ENCODE results near the gene FAM181B.

Gene FAM181B, protein sequence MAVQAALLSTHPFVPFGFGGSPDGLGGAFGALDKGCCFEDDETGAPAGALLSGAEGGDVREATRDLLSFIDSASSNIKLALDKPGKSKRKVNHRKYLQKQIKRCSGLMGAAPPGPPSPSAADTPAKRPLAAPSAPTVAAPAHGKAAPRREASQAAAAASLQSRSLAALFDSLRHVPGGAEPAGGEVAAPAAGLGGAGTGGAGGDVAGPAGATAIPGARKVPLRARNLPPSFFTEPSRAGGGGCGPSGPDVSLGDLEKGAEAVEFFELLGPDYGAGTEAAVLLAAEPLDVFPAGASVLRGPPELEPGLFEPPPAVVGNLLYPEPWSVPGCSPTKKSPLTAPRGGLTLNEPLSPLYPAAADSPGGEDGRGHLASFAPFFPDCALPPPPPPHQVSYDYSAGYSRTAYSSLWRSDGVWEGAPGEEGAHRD

GRCh38 chr11:82733444-82734119 is at the start of gene FAM181B:
Gene FAM181B, minus strand, starts transcription at chr11:82733864. Its CDS starts 135 bp downstream, at chr11:82733729.
- DNase-seq = peak; percentile 70

- no peak for DNase-seq
Measured at GRCh38 chr11:82782825-82783374, 49.2 kb upstream of the FAM181B start.

DNA sequence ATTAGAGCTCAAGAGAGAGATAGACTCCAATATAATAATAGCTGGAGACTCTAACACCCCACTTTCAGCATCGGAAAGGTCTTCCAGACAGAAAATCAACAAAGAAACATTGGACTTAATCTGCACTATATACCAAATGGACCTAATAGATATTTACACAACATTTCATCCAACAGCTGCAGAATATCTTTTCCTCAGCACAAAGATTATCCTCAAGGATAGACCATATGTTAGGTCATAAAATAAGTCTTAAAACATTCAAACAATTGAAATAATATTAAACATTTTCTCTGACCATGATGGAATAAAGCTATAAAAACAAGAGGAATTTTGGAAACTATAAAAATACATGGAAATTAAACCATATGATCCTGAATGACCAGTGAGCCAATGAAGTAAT is 45.1 kb upstream of the FAM181B start:
- no peak for DNase-seq

DNA sequence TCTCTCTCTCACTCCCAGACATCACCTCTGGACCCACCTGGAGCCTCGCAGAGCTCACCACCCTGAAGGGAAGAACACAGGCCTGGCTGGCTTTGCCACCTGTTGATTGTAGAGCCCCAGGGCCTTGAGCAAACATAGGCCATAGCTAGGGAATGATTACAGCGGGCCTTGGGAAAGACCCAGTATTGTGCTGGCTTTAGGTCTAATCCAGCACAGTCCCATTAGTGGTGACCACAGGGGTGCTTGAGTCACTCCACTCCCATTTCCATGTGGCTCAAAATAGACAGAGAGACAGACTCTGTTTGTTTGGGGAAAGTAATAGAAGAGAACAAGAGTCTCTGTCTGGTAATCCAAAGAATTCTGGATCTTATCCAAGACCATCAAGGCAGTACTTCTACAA is 42.7 kb upstream of the FAM181B start:
- DNase-seq = no peak

DNA sequence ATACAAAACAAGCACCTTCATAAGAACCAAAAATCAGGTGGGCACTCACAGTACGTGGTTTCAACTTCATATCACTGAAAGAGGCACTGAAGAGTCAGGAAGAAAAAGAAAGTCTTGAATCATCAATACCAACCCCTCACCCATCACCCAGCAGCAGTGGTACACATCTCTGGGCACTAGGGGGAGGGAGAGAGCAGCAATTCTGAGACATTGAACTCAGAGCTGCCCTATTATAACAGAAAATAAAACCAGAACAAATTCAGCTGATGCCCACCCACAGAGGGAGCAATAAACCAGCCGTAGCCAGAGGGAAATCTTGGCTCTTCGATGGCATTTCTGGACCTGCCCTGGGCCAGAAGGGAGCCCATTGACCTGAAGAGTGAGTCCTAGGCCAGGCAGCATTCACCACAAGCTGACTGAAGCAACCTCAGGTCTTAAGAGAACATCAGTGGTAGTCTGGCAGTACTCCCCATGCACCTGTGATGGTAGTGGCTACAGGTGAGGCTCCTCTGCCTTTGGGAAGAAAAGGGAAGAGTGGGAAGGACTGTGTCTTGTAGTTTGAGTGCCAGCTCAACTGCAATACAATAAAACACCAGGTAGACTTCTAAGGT is 42.2 kb upstream of the FAM181B start:
- DNase-seq = no peak

DNA sequence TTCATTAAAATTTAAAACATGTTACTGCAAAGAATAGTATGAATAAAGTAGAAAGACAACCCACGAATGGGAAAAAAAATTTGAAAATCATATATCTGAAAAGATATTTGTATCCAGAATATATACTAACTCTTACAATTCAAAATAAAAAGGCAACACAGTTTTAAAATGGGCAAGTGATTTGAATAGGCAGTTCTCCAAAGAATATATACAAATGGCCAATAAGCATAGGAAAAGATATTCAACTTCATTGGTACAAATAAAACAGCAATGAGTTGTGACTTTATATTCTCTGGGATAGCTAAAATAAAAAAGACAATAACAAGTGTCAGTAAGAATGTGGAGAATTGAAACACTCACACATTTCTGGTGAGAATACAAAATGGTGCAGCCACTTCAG is 41.6 kb upstream of the FAM181B start:
- no peak for DNase-seq

GRCh38 chr11:82771781-82772180 is 38.1 kb upstream of the FAM181B start:
- DNase-seq = no peak

DNA sequence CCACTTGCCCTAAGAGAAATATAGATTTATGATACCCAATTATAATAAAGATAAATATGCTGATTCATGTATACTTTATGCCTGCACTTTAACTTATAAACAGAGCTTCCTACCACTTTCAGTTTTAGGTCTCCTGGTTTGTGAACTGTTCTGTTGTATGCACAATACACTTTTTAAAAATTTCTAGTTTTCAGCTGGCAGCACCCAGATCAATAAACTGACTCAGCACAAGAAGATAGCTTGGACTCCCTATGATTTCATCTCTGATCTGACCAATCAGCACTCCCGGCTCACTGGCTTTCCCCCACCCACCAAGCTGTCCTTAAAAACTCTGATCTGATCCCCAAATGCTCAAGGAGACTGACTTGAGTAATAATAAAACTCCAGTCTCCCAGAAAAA is 33.5 kb upstream of the FAM181B start:
- DNase-seq = no peak

DNA sequence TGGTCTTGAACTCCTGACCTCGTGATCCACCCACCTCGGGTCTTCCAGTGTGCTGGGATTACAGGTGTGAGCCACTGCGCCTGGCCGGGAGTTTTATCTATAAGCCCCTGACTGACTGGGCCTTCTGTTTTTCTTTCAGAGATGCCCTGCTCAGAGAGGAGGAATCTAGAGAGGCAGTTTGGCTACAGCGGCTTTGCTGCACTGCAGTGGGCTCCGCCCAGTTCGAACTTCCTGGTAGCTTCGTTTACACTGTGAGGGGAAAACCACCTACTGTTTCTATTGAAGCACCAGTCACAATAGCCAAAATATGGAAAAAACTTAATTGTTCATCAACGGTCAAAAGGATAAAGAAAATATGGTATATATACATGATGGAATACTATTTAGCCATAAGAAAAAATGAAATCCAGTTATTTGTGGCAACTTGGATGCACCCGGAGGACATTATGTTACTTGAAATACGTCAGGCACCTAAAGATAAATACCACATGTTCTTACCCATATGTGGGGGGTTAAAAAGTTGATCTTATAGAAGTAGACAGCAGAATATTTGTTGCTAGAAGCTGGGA is 31.9 kb upstream of the FAM181B start:
- no peak for DNase-seq

DNA sequence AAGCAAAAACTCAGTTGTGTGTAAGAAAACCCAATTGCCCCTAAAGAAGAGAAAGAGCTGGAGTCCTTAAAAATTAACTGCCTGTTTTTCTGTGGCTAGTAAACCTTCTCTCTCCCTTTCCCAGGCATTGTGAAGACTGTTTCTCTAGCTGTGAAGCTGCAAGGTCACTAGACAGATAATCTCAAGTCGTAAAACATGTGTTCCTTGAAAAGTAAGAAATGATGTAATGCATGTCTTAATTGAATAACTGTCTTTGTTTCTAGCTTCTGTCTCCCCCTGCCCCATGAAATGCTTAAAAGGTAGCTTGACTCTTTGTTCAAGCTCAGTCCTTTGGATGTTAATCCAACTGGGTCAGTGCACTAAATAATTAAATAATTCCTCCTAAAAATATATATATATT is 29.5 kb upstream of the FAM181B start:
- DNase-seq = no peak

DNA sequence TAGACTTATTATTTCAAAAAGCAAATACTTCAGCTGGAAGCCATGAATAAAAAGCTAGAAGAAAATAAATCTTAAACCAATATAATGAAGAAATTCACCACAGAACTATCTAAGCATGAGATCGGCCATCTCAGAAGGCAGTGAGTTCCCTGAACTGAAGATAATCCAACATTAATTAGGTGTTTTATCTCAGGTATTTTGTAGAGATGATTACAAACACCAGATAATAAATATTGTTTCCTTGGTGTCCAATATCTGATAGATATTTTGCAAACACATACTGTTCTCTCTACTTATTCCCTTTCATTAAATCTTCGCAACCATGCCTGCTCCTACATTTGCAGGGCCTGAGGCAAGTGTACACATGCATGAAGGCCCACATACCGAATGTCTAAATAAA is 26.0 kb upstream of the FAM181B start:
- DNase-seq = no peak

DNA sequence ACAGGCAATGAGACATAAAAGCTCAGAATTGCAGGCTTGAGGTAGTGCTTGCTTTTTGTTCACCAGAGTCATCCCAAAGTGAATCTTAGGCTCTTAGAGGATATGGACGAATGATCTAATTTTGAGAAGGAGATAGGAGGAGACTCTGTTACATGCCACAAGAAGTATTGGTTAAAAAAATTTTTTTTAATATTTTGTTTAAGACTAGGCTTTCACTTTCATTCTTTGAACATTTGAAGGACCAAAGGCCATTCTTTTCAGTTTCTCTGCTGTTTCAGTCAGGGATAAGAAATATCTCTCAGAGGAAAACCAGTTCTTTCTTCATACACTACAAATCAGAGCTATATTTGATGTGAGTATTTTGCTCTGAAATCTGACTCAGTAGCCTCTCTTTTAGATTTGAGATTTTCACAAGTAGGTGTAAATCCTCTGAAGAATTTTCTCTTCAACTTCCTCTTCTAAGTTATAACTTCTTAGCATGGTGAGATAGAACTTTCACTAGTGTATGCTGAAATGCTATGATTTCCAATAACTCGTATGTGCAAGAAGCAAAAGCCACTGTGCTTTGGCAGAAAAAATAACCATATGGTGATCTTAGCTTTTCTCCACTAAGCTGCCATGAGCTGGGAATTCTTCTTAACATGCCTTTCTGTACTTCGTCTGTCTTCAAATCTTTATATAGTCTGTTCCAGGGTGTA is 24.1 kb upstream of the FAM181B start:
- no peak for DNase-seq

DNA sequence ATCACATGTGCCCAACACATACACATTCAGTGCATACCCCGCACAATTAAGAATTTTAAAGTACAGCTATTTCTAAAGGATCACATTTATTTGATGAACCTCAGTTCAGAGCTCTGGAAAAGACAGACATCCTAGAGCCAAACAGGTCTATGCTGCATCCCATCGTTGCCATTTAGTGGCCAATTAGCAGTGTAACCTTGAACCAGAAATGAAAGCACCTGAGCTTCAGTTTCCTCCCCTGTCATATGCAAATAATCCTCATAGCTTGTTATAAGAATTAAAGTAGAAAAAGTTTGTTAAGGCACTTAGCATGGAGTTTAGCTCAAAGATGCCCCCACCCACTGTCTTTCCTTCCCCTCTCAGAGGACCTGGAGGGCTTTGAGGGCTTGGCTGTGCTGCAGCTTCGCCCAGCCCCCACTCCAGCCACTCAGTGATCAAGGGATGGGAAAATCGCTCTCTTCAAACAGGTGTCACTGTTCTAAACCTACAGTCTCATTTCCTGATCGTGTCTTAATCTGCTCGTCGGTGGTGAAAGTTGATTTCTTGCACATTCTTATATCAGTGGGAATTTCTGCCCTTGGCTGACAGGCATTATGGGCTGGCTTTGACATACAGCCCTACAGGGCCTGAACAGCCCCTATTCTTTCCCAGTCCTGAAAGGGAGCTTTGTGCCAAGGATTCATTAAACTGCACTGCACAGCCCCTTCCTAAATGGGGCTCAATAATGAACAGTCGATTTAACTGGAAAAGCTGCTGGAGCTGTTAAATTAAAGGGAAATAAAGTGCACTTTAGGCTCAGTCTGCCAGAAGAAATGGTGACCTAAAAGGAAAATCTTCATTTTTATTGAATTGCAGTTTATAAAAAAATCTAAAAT is 23.3 kb upstream of the FAM181B start:
- no peak for DNase-seq

GRCh38 chr11:82754410-82754809 is 20.7 kb upstream of the FAM181B start:
- no peak for DNase-seq

DNA sequence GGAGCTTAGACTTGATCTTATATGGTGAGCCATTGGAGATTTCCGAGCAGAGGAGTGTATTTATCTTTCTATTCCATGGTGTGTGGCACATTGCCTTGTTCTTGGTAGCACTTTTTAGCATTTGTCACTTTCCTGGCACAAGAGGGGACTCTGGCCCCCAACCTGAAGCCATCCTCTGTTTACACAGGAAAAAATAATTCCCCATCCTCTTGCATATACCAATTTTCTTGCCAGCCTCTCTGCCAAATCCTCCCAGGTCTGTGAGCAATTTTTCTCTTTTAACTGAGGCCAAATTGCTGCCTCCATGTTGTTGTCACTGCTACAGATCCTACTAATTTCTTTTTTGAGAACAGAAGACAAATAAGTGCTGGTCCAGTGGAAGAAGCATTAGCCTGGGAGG is 20.3 kb upstream of the FAM181B start:
- DNase-seq = no peak

GRCh38 chr11:82752801-82753200 is 19.1 kb upstream of the FAM181B start:
- DNase-seq = no peak

- DNase-seq = no peak
Measured at GRCh38 chr11:82750643-82751139, 17.0 kb upstream of the FAM181B start.

DNA sequence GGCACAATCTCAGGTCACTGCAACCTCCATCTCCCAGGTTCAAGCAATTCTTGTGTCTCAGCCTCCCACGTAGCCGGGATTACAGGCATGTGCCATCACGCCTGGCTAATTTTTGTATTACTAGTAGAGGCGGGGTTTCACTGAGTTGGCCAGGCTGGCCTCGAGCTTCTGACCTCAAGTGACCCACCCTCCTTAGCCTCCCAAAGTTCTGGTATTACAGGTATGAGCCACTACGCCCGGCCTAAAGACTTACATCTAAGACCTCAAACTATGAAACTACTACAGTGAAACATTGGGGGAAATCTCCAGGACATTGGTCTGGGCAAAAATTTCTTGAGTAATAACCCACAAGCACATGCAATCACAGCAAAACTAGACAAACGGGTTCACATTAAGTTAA is 13.8 kb upstream of the FAM181B start:
- DNase-seq = no peak

DNA sequence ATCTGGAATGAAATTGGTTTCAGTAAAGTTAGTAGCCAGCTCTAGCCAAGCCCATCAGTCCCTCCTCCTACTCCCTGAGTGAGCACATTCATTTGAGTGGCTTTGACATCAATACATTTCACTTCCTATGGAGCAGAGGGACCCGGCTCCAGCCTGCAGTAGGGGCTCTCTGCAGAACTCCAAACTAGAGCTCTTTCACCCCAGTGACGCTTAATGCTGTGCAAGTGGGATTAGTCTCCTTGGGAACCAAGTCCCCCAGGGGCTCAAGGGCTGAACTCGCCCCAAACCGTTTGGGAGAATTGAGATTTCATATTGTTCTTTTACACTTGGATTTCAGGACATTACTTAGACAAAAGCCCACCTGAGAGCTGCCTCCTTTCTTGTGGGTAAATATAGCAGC is 4.4 kb upstream of the FAM181B start:
- DNase-seq = no peak

DNA sequence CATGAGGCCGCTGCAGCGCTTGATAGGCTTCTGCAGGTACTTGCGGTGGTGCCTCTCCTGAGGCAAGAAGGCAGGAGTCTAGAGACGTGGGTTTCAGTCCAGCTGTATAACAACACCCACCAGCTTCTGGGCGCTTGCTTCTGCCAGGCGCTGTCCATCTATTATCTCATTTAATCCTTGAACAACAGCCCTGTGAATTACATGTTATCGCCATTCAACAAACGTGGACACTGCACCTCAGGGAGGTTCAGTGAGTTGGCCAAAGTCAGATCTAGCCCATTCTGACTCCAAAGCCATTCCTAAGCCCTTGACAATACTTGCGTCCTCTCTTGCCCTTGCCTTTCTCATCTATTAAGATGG is 436 bp upstream of the FAM181B start:
- DNase-seq = no peak

- peak; percentile 55 for DNase-seq
Measured at GRCh38 chr11:82732734-82733443, 775 bp downstream of the FAM181B start.
